Activated B cell treated with CpG ODN at 0.5 μM for 24 hours (primary cell): ENCODE data around the gene CLDN19. TPM values are rescaled to one million over a fixed set of nuclear protein-coding genes. Genes with fewer than 3 reads are reported as not detected.

Experiments
- ATAC-seq: fragments of 200-7000 bp; cut with Tn5 transposase; one replicate; pipeline ENCODE4 v1.10.0; 2021; ENCODE audit warnings: low read depth, mild to moderate bottlenecking, moderate library complexity
- CTCF ChIA-PET: fragments of 350-600 bp; sonication (Branson Sonifier 250); formaldehyde crosslinking; loops from one replicate; lab custom pipeline; 2021; ENCODE audit warnings: antibody characterized with exemption; lab: Charles Lee
- POLR2A ChIA-PET: fragments of 350-600 bp; sonication (Branson Sonifier 250); formaldehyde crosslinking; loops from one replicate; lab custom pipeline; 2021; ENCODE audit warnings: antibody characterized with exemption; lab: Charles Lee
- DNase-seq: peaks from one replicate; pipeline ENCODE4 v3.0.0; 2022
- H3K27ac Mint-ChIP-seq: one replicate; pipeline ENCODE4 v1.8.0; 2020; ENCODE audit warnings: mixed read lengths
- H3K27me3 Mint-ChIP-seq: one replicate; pipeline ENCODE4 v1.8.0; 2021; ENCODE audit warnings: mixed read lengths
- H3K36me3 Mint-ChIP-seq: one replicate; pipeline ENCODE4 v1.8.0; 2021; ENCODE audit warnings: low read depth, mixed read lengths
- H3K4me1 Mint-ChIP-seq: one replicate; pipeline ENCODE4 v1.8.0; 2021; ENCODE audit warnings: mixed read lengths
- H3K4me3 Mint-ChIP-seq: one replicate; pipeline ENCODE4 v1.8.0; 2020; ENCODE audit warnings: mild to moderate bottlenecking, mixed read lengths
- H3K9me3 Mint-ChIP-seq: one replicate; pipeline ENCODE4 v1.8.0; 2020; ENCODE audit warnings: mixed read lengths
- CTCF ChIP-seq: fragments of 200-600 bp; IDR thresholded peaks from one replicate; pipeline ENCODE4 v1.8.0; 2022; ENCODE audit warnings: antibody characterized with exemption, mild to moderate bottlenecking
- intact Hi-C: fragments of 100-400 bp; cut with micrococcal nuclease; formaldehyde crosslinking; loops from one replicate; pipeline ENCODE4 v1.15.1; 2024
- total RNA-seq: library from RNA; stranded (reverse); gene quantifications from 2 replicates; pipeline ENCODE4 v1.2.3, GENCODE V29; 2022

The CLDN19 gene
- total RNA-seq, 1 donor from 2014 or later: not detected

GRCh38 chr1:42698081-42698813, 41.8 kb downstream of the CLDN19 start:
- ATAC-seq (no peak), DNase-seq (no peak)
- Mint-ChIP-seq H3K27me3 (no peaks in the 10 kb centered on the region), H3K27ac (no peak overlapping the region), H3K9me3 (no peaks in the 10 kb centered on the region), H3K4me1 (peaks cover 10% of the 10 kb centered on the region), H3K4me3 (no peak overlapping the region), H3K36me3 (peaks cover 97% of the 10 kb centered on the region)
- no peak for TF ChIP-seq CTCF
- POLR2A ChIA-PET: interaction anchor here (1.9 kb wide), 1 partner anchor 68 kb away, joined by 6 read pairs; the partner anchor contains the start of genes C1orf50 and P3H1
- CTCF ChIA-PET: no interaction called here
- intact Hi-C loops: no loop called here

- intact Hi-C loops: no loop called here
- POLR2A ChIA-PET: interaction anchor here (0.6 to 3.0 kb wide), 2 partner anchors 10 to 42 kb away, joined by 4 to 23 read pairs; partner anchors contain the start of gene YBX1
- Mint-ChIP-seq H3K9me3 (no peaks in the 10 kb centered on the region), H3K27ac (no peak overlapping the region), H3K27me3 (no peaks in the 10 kb centered on the region), H3K4me1 (peaks cover 62% of the 10 kb centered on the region), H3K4me3 (peak overlapping the region; percentile 9), H3K36me3 (peaks cover 77% of the 10 kb centered on the region)
- TF ChIP-seq CTCF: no peak
- no peak for ATAC-seq
- CTCF ChIA-PET: no interaction called here
- no peak for DNase-seq
Measured at GRCh38 chr1:42692911-42693310, 47.1 kb downstream of the CLDN19 start.

GRCh38 chr1:42692461-42692860, 47.6 kb downstream of the CLDN19 start:
- Mint-ChIP-seq H3K4me3 (no peak overlapping the region), H3K9me3 (no peaks in the 10 kb centered on the region), H3K36me3 (peaks cover 77% of the 10 kb centered on the region), H3K4me1 (peaks cover 67% of the 10 kb centered on the region), H3K27ac (no peak overlapping the region), H3K27me3 (no peaks in the 10 kb centered on the region)
- DNase-seq (no peak), ATAC-seq (no peak)
- intact Hi-C loops: no loop called here
- POLR2A ChIA-PET: interaction anchor here (0.6 to 3.0 kb wide), 2 partner anchors 10 to 41 kb away, joined by 4 to 23 read pairs; partner anchors contain the start of gene YBX1
- TF ChIP-seq CTCF: no peak
- CTCF ChIA-PET: no interaction called here

GRCh38 chr1:42691157-42691498, 48.9 kb downstream of the CLDN19 start:
- no peak overlapping the region for H3K4me3 Mint-ChIP-seq
- peaks cover 75% of the 10 kb centered on the region for H3K36me3 Mint-ChIP-seq

More at GRCh38 chr1:42691157-42691498, 48.9 kb downstream of the CLDN19 start:
- TF ChIP-seq CTCF: no peak
- Mint-ChIP-seq H3K9me3 (no peaks in the 10 kb centered on the region), H3K4me1 (peaks cover 80% of the 10 kb centered on the region), H3K27ac (no peak overlapping the region), H3K27me3 (no peaks in the 10 kb centered on the region)
- ATAC-seq (no peak), DNase-seq (no peak)
- ChIA-PET POLR2A (interaction anchor here (3.0 kb wide), 1 partner anchor 9 kb away, joined by 23 read pairs; the partner anchor contains the start of gene YBX1), CTCF (interaction anchor here (0.8 to 1.6 kb wide), 2 partner anchors 33 to 113 kb away, joined by 3 to 4 read pairs; partner anchors contain the start of gene PPIH)
- intact Hi-C loops: loop anchor here (2.0 kb wide), 1 partner anchor 112 kb away; no protein-coding TSS in a partner anchor
